ENCODE results near the gene LRCH4. TPM values are rescaled to one million over a fixed set of nuclear protein-coding genes. Genes with fewer than 3 reads are reported as not detected.
A peak's percentile ranks its signal among the peaks of the same experiment; 100 is the strongest.

LRCH4 gene
- total and polyA plus RNA-seq, 9 of the 15 experiments (the other 6 are each of a cell fraction or from before 2014, with no cell fraction given): 0.06 to 63.3 (median 15.0) TPM

DNA sequence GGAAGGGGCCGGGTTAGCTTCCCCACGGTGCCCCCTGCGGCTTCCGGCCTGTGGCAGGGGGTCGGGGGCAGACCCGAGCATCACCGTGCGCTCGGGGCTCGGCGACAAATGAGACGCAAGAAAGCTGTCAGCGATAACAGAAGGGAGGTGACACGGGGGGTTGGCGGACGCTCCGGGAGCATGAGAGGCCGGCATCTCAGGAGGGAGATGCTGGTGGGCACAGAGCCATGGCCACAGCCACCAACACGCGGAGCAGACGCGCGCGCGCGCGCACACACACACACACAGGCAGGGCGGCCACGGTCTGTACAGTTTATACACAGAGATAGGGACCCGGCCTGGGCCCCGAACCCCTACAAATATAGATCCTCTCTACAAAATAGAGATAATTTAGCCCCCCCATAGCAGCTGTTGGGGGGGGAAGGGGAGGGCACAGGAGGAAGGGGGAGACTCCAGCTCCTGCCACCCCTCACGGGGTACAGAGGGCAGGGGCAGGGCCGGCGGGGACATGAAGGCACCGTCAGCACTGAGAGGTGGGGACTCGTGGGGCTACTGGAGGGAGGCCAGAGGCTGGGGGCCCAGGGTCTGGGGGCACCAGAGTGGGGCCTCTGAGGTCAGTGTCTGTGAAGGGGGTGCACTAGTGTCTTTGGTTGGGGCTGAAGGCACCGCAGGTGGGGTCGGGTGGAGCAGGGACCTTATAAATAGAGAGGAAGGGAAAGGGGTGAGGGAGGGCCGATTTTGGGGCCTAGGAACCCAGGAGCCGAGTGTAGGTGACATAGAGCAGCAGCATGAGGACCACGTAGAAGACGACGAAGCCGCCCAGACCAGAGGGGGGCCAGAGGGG lies 11.3 kb downstream of the LRCH4 start (continued):
- TF ChIP-seq ZNF274 (IDR thresholded peaks at IDR 0.05; ENCODE audit: borderline replicate concordance, low read depth, low read length) (no peak), SRSF1 (IDR thresholded peaks at IDR 0.05; ENCODE audit: low read depth, low read length) (no peak), ZNF79 (CRISPR knock-in tag; IDR thresholded peaks at IDR 0.05; ENCODE audit: low read depth) (no peak), HMGN3 (IDR thresholded peaks at IDR 0.05; ENCODE audit: borderline replicate concordance, extremely low read depth, insufficient read length, low read depth, low read length) (peak; percentile 26)

- no peak for ATAC-seq
- ChIA-PET POLR2A (interaction anchor here (0.6 to 1.7 kb wide), 2 partner anchors 12 to 96 kb away, joined by 3 to 14 read pairs; partner anchors contain the start of genes FBXO24 and LRCH4), CTCF (ENCODE audit: low intra/inter-chr PET ratio) (no interaction called here)
- Histone ChIP-seq H3K9me3 (replicated peaks; ENCODE audit: control insufficient read depth, insufficient read depth, low read depth, low read length) (no peaks in the 10 kb centered on the region), H3K4me2 (ENCODE audit: insufficient read depth, low read length) (no peak within 1 kb of the TSS), H2AFZ (ENCODE audit: low read depth, low read length) (no peak within 1 kb of the TSS), H3K9ac (ENCODE audit: insufficient read depth in 1 of 2, low read depth in 2 of 2, low read length in 2 of 2) (peak within 1 kb of the TSS in 1 of 2 experiments; percentile 65; a peak in 1 of 4 replicates), H3K36me3 (ENCODE audit: control insufficient read depth, insufficient read depth, low read length) (peaks cover 52% of the 10 kb centered on the region; the same call in 1 of the 3 replicates), H3K9me1 (ENCODE audit: control insufficient read depth, insufficient read depth, low read length) (peaks cover 7% of the 10 kb centered on the region), H4K20me1 (replicated peaks; ENCODE audit: control insufficient read depth, insufficient read depth, low read length) (no peaks in the 10 kb centered on the region), H3K27me3 (ENCODE audit: control insufficient read depth in 2 of 2, insufficient read depth in 2 of 2, low read length in 2 of 2) (no peaks in the 10 kb centered on the region), H3K4me1 (replicated peaks in 1 of 2; ENCODE audit: control insufficient read depth in 2 of 2, insufficient read depth in 2 of 2, low read length in 2 of 2) (peaks cover 2 to 87% of the 10 kb centered on the region in 2 experiments; a peak in 4 of 5 replicates), H3K79me2 (ENCODE audit: control insufficient read depth, insufficient read depth, low read length) (no peaks in the 10 kb centered on the region), H3K4me3 (no peak within 1 kb of the TSS), H3K27ac (ENCODE audit: extremely low read depth, low read depth, low read length) (no peak within 1 kb of the TSS)
- TSS peak; percentile 27 for BruUV-seq (replicated peaks)
- in situ Hi-C loops (cut with MboI) (loop anchor here (25.0 kb wide), 1 partner anchor 112 kb away; the partner anchor contains the start of gene SPACDR), intact Hi-C loops (cut with micrococcal nuclease) (no loop called here)
- WGBS (ENCODE audit: insufficient coverage, low coverage, missing lambda C conversion rate): 94% methylated on average over 30 of the region's 70 CpGs
- FAIRE-seq: no peak
- DNase-seq (ENCODE audit: extremely low read depth in 1 of 4, low spot score in 3 of 4): no peak
- no peak for TF ChIP-seq HINFP (tag; conservative IDR thresholded peaks at IDR 0.05; ENCODE audit: low read depth)
- no peak for TF ChIP-seq LCOR (CRISPR knock-in tag; IDR thresholded peaks at IDR 0.05)
- TF ChIP-seq HNRNPL (IDR thresholded peaks at IDR 0.05; ENCODE audit: low read depth, low read length): peak; percentile 42; the same call in 1 of the 2 replicates
- TF ChIP-seq KLF13 (tag; IDR thresholded peaks at IDR 0.05; ENCODE audit: borderline replicate concordance, low read depth): no peak
- no peak for TF ChIP-seq ZNF12 (CRISPR knock-in tag; IDR thresholded peaks at IDR 0.05)
- TF ChIP-seq, protein P1, sequence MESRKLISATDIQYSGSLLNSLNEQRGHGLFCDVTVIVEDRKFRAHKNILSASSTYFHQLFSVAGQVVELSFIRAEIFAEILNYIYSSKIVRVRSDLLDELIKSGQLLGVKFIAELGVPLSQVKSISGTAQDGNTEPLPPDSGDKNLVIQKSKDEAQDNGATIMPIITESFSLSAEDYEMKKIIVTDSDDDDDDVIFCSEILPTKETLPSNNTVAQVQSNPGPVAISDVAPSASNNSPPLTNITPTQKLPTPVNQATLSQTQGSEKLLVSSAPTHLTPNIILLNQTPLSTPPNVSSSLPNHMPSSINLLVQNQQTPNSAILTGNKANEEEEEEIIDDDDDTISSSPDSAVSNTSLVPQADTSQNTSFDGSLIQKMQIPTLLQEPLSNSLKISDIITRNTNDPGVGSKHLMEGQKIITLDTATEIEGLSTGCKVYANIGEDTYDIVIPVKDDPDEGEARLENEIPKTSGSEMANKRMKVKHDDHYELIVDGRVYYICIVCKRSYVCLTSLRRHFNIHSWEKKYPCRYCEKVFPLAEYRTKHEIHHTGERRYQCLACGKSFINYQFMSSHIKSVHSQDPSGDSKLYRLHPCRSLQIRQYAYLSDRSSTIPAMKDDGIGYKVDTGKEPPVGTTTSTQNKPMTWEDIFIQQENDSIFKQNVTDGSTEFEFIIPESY (CRISPR knock-in tag; IDR thresholded peaks at IDR 0.05): peak; percentile 72; the same call in 1 of the 2 replicates
- TF ChIP-seq CCNT2 (IDR thresholded peaks at IDR 0.05; ENCODE audit: borderline replicate concordance, extremely low read depth, insufficient read length, low read depth, low read length): peak; percentile 16
- TF ChIP-seq, protein P2, sequence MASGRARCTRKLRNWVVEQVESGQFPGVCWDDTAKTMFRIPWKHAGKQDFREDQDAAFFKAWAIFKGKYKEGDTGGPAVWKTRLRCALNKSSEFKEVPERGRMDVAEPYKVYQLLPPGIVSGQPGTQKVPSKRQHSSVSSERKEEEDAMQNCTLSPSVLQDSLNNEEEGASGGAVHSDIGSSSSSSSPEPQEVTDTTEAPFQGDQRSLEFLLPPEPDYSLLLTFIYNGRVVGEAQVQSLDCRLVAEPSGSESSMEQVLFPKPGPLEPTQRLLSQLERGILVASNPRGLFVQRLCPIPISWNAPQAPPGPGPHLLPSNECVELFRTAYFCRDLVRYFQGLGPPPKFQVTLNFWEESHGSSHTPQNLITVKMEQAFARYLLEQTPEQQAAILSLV (tag; IDR thresholded peaks at IDR 0.05): no peak
- TF ChIP-seq SAFB (IDR thresholded peaks at IDR 0.05; ENCODE audit: borderline replicate concordance, low read depth, low read length): no peak
Measured at GRCh38 chr7:100573691-100574361, 12.1 kb downstream of the LRCH4 start, which contains the start of gene SAP25. Gene SAP25 (minus strand): TSS chr7:100573900. CDS start chr7:100573742, 158 bp downstream.

Data from K562 (cell line).